Suprapubic skin (tissue), 4 donors: Measurements from ENCODE around the gene PUS7. TPM values are rescaled to one million over a fixed set of nuclear protein-coding genes. Genes with fewer than 3 reads are reported as not detected.

Source experiments
- DNase-seq, 2 donors: peaks; one replicate each; pipeline ENCODE4 v3.0.0-alpha.2; 2019; ENCODE audit warnings: low spot score in 2 of 2
- H3K27ac ChIP-seq: fragments of 200-600 bp; sonication (generic); one replicate; pipeline ENCODE4 v1.5.1; 2019
- H3K27me3 ChIP-seq: fragments of 200-600 bp; sonication (generic); one replicate; pipeline ENCODE4 v1.5.1; 2019
- H3K36me3 ChIP-seq: fragments of 200-600 bp; sonication (generic); one replicate; pipeline ENCODE4 v1.5.1; 2019
- H3K4me1 ChIP-seq: fragments of 200-600 bp; sonication (generic); one replicate; pipeline ENCODE4 v1.5.1; 2019
- H3K4me3 ChIP-seq: fragments of 200-600 bp; sonication (generic); one replicate; pipeline ENCODE4 v1.5.1; 2019; ENCODE audit warnings: mild to moderate bottlenecking
- H3K9me3 ChIP-seq: fragments of 200-600 bp; sonication (generic); one replicate; pipeline ENCODE4 v1.5.1; 2019
- EP300 ChIP-seq: sonication (generic); formaldehyde crosslinking; IDR thresholded peaks from one replicate; pipeline ENCODE4 v1.6.1; 2017; ENCODE audit warnings: antibody characterized with exemption
- POLR2A ChIP-seq, 2 donors: fragments of 450-650 bp; IDR thresholded peaks; one replicate each; pipeline ENCODE4 v1.6.1; 2017; ENCODE audit warnings: antibody characterized with exemption in 2 of 2, mild to moderate bottlenecking in 2 of 2, moderate library complexity in 2 of 2
- POLR2AphosphoS5 ChIP-seq, 3 donors: sonication (generic); formaldehyde crosslinking; IDR thresholded peaks; one replicate each; pipeline ENCODE4 v1.6.1; 2017; ENCODE audit warnings: antibody characterized with exemption in 3 of 3
- WGBS: methylation state at CpG from one replicate; pipeline ENCODE4 v1.1.5; 2018; 5-methylcytosine and 5-hydroxymethylcytosine counted together
- total RNA-seq, 4 donors: library from RNA; depleted of rRNA; stranded (reverse); fragments of >200 nt; gene quantifications; one replicate each; pipeline ENCODE4 v1.1.0, GENCODE V29; 2016
- TF ChIP-seq, protein P1 (sequence below), 2 donors: fragments of 200-600 bp in 1 of 2; fragments of 450-650 bp in 1 of 2; sonication (generic) in 1 of 2; IDR thresholded peaks; one replicate each; pipeline ENCODE4 v1.5.1; 2016 to 2019; ENCODE audit warnings: antibody characterized with exemption in 2 of 2, mild to moderate bottlenecking in 1 of 2, moderate library complexity in 1 of 2

The PUS7 gene
- total RNA-seq, 4 donors from 2014 or later = 17.0 to 22.1 (median 19.6) TPM

DNA sequence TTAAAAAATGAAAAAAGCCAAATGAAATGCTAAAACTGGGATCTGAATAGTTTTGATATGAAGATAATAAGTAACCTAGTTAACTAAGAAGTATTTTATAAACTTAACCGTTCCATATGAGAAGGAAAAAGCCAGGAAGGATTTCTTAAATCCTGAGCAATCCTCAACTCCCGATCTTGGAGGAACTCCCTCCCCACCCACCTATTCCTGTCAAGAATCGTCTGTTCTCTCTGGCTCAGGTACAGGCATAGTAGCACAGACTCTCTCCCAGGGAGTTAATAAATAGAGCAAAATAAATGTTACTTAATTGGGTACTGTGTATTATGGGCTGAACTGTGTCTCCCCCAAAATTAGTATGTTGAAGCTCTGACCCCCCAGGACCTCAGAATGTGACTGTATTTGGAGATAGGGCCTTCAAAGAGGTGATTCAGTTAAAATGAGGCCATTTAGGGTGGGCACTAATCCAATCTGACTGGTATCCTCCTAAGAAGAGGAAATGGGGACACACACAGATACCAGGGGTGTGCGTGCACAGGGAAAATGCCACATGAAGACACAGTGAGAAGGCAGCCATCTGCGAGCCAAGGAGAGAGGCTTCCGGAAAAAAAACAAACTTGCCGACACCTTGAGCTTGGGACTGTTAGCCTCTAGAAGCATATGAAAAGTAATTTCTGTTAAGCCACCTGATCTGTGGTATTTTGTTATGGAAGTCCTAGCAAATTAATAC lies 28.7 kb downstream of the PUS7 start:
- H3K4me3 ChIP-seq = no peak overlapping the region
- no peaks in the 10 kb centered on the region for H3K4me1 ChIP-seq
- H3K9me3 ChIP-seq = no peaks in the 10 kb centered on the region
- 73% methylated on average over 7 of the region's 7 CpGs for WGBS
- H3K36me3 ChIP-seq = peaks cover 1% of the 10 kb centered on the region
- no peak for DNase-seq
- H3K27ac ChIP-seq = no peak overlapping the region
- TF ChIP-seq EP300 (no peak), POLR2AphosphoS5 (IDR thresholded peaks at IDR 0.05) (no peak), POLR2A (IDR thresholded peaks at IDR 0.05) (no peak)
- TF ChIP-seq, protein P1, sequence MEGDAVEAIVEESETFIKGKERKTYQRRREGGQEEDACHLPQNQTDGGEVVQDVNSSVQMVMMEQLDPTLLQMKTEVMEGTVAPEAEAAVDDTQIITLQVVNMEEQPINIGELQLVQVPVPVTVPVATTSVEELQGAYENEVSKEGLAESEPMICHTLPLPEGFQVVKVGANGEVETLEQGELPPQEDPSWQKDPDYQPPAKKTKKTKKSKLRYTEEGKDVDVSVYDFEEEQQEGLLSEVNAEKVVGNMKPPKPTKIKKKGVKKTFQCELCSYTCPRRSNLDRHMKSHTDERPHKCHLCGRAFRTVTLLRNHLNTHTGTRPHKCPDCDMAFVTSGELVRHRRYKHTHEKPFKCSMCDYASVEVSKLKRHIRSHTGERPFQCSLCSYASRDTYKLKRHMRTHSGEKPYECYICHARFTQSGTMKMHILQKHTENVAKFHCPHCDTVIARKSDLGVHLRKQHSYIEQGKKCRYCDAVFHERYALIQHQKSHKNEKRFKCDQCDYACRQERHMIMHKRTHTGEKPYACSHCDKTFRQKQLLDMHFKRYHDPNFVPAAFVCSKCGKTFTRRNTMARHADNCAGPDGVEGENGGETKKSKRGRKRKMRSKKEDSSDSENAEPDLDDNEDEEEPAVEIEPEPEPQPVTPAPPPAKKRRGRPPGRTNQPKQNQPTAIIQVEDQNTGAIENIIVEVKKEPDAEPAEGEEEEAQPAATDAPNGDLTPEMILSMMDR (IDR thresholded peaks at IDR 0.05) = no peak
- H3K27me3 ChIP-seq = no peaks in the 10 kb centered on the region

DNA sequence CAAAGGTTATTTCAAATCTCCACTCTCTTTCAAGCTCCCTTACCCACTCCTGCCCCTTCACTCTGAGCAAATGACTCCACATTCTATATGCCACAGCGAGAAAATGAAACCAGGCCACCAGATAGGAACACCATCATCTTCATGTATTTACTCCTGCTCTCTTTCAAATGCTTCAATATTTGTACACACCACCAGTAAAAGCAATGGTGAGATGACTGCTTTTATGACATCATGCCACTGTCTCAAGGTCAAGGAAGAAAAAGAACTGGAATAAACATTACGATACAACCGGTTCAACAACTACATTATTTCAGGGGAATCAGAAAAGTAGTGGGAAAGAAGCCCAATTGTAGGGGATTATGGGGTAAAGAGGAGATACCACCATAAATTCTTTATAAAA lies 32.7 kb downstream of the PUS7 start:
- Histone ChIP-seq H3K4me3 (no peak overlapping the region), H3K27ac (no peak overlapping the region), H3K4me1 (no peaks in the 10 kb centered on the region), H3K9me3 (no peaks in the 10 kb centered on the region), H3K36me3 (peaks cover 15% of the 10 kb centered on the region), H3K27me3 (no peaks in the 10 kb centered on the region)
- TF ChIP-seq, protein P1 (IDR thresholded peaks at IDR 0.05) = no peak
- no peak for TF ChIP-seq EP300
- TF ChIP-seq POLR2AphosphoS5 (IDR thresholded peaks at IDR 0.05) = no peak
- TF ChIP-seq POLR2A (IDR thresholded peaks at IDR 0.05) = no peak
- WGBS = 76% methylated on average over 3 of the region's 3 CpGs
- no peak for DNase-seq

DNA sequence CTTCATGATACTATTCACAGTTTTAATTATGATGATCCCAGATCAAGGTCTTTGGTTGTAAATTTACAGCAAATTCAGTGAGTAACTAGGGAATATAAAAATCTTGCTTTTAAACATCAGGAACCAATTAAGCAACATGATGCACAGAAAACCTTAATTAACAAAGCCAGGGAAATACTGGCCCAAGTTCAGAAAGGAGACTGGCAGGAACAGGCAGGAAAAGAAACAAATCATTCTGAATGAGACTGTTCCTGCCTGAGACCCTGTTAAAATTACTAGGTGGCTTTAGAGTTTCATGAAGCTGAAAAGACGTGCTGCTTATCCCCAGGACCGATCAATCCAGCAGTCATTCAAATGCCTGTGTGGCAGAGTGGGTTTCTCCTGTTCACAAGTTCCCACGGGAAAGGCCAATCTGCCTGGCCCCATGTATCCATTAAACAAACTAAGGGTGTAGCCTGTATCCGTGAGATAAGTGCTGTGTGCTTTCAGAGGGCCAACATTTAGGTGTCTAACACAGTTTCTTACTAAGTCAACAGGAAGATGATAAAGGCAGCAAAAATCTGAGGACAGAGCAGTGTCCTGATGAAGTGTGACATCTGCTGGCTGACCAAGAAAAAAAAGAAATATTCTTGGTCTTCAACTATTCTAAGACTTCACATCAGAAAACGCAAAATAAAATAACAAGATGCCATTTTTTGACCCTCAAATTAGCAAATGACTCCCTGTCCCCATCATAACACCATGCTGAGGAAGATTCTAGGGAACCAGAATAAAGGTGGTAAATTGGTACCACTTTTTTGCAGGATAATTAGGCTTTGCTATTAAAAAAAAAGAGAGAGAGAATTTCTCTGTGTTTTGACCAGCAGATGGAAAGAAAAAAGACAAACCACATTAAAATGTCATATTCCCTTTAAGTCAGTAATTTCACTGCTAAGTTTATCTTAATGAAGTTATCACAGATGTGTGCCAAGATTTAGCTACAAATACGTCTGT lies 34.2 kb downstream of the PUS7 start:
- H3K27ac ChIP-seq = no peak overlapping the region
- no peak for TF ChIP-seq POLR2AphosphoS5 (IDR thresholded peaks at IDR 0.05)
- TF ChIP-seq, protein P1 (IDR thresholded peaks at IDR 0.05) = peak in 1 of 2 donors; percentile 13
- no peaks in the 10 kb centered on the region for H3K27me3 ChIP-seq
- H3K36me3 ChIP-seq = peaks cover 15% of the 10 kb centered on the region
- no peak for DNase-seq
- H3K9me3 ChIP-seq = no peaks in the 10 kb centered on the region
- no peaks in the 10 kb centered on the region for H3K4me1 ChIP-seq
- WGBS = 55% methylated on average over 6 of the region's 6 CpGs
- H3K4me3 ChIP-seq = no peak overlapping the region

DNA sequence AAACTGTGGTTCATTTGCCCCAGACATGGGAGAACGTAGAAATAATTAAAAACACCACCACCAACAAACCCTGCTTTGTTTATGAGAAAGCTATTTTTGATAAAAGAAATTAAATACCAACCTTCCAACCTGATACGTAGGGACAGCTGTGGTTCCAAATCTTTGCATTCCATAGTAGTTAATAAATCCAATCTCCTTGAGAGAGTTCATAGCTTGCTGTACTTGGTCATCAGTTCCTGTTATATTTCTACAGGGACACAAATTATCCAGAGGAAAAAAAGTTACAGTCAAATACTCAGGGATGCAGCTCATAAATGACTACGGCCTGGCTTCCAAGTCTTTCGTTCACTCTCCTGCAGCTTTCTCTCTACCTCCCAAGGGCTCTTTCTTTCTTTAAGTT lies 41.1 kb downstream of the PUS7 start:
- Histone ChIP-seq H3K27me3 (no peaks in the 10 kb centered on the region), H3K36me3 (peaks cover 17% of the 10 kb centered on the region), H3K9me3 (no peaks in the 10 kb centered on the region), H3K4me1 (no peaks in the 10 kb centered on the region), H3K4me3 (no peak overlapping the region), H3K27ac (no peak overlapping the region)
- WGBS = 93% methylated on average over 4 of the region's 4 CpGs
- TF ChIP-seq POLR2A (IDR thresholded peaks at IDR 0.05) (no peak), EP300 (no peak)
- TF ChIP-seq, protein P1 (IDR thresholded peaks at IDR 0.05) = no peak
- DNase-seq = no peak

DNA sequence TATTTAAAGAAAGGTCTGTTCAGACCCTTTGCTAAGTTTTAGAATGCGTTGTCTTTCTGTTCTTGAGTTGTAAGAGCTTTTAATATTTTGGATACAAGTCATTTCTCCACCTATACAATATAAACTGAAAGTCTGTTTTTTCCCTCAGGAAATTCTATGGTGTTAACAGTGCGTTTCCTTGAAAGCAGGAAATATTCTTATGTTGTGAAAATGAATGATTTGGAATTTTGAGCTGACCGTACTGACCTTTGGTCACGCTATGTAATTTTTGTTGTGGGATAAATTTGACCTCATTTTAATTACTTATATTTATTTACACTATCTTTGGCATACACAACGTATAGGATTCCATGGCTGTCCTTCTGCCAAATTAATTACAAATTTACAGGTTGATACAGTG lies 43.5 kb downstream of the PUS7 start:
- H3K9me3 ChIP-seq = no peaks in the 10 kb centered on the region
- DNase-seq = no peak
- H3K36me3 ChIP-seq = peaks cover 16% of the 10 kb centered on the region
- 80% methylated on average over 5 of the region's 5 CpGs for WGBS
- H3K27me3 ChIP-seq = no peaks in the 10 kb centered on the region
- no peaks in the 10 kb centered on the region for H3K4me1 ChIP-seq
- H3K27ac ChIP-seq = no peak overlapping the region
- TF ChIP-seq POLR2AphosphoS5 (IDR thresholded peaks at IDR 0.05) (no peak), POLR2A (IDR thresholded peaks at IDR 0.05) (no peak)
- no peak overlapping the region for H3K4me3 ChIP-seq
